HL-60/S4 treated with retinoic acid at 250 ng/mL for 4 days and 3 days (cell line): Measurements from ENCODE around the gene MRPL42.
"Not testable (repeated sequence)": the region's sequence is repeated elsewhere in the genome, so short reads cannot be mapped to it uniquely, and the experiment has no call there.

Experiments used
- in situ Hi-C: fragments of 300-500 bp; cut with MboI; formaldehyde crosslinking; loops from 2 replicates; pipeline ENCODE4 v1.7.0; 2022; ENCODE audit warnings: low sequenced_read_pairs

Gene MRPL42

GRCh38 chr12:93443576-93443975, 23.7 kb upstream of the MRPL42 start:
- in situ Hi-C loops, result no loop called here

GRCh38 chr12:93447555-93448290, 19.6 kb upstream of the MRPL42 start:
- in situ Hi-C loops, result no loop called here

- in situ Hi-C loops, result no loop called here
Measured at GRCh38 chr12:93448796-93449195, 18.5 kb upstream of the MRPL42 start.

GRCh38 chr12:93449277-93449676, 18.0 kb upstream of the MRPL42 start:
- in situ Hi-C loops, result no loop called here

GRCh38 chr12:93451423-93452158, 15.7 kb upstream of the MRPL42 start:
- in situ Hi-C loops, result no loop called here

GRCh38 chr12:93453633-93454032, 13.7 kb upstream of the MRPL42 start:
- in situ Hi-C loops, result no loop called here

GRCh38 chr12:93456077-93456476, 11.2 kb upstream of the MRPL42 start:
- in situ Hi-C loops, result no loop called here

- in situ Hi-C loops, result no loop called here
Measured at GRCh38 chr12:93459097-93459496, 8.2 kb upstream of the MRPL42 start.

GRCh38 chr12:93460003-93460402, 7.3 kb upstream of the MRPL42 start:
- in situ Hi-C loops, result no loop called here

- in situ Hi-C loops, result no loop called here
Measured at GRCh38 chr12:93460902-93461301, 6.4 kb upstream of the MRPL42 start.

GRCh38 chr12:93461503-93461902, 5.8 kb upstream of the MRPL42 start:
- in situ Hi-C loops, result no loop called here

GRCh38 chr12:93465841-93466240, 1.5 kb upstream of the MRPL42 start:
- in situ Hi-C loops, result no loop called here

GRCh38 chr12:93466625-93467350, 526 bp upstream of the MRPL42 start:
- in situ Hi-C loops, result no loop called here

- in situ Hi-C loops, result no loop called here
Measured at GRCh38 chr12:93468008-93468371, 676 bp downstream of the MRPL42 start.

GRCh38 chr12:93469386-93469785, 2.1 kb downstream of the MRPL42 start:
- in situ Hi-C loops, result no loop called here

- in situ Hi-C loops, result no loop called here
Measured at GRCh38 chr12:93476555-93476954, 9.2 kb downstream of the MRPL42 start.

GRCh38 chr12:93482721-93483120, 15.4 kb downstream of the MRPL42 start:
- in situ Hi-C loops, result no loop called here

- in situ Hi-C loops, result no loop called here
Measured at GRCh38 chr12:93483151-93483807, 16.0 kb downstream of the MRPL42 start.

GRCh38 chr12:93484315-93484981, 17.1 kb downstream of the MRPL42 start:
- in situ Hi-C loops, result no loop called here

GRCh38 chr12:93492808-93493207, 25.5 kb downstream of the MRPL42 start:
- in situ Hi-C loops, result not testable (repeated sequence)

- in situ Hi-C loops, result no loop called here
Measured at GRCh38 chr12:93494096-93494495, 26.8 kb downstream of the MRPL42 start.
